B cell (primary cell): Measurements from ENCODE around the gene MED23. TPM values are rescaled to one million over a fixed set of nuclear protein-coding genes. Genes with fewer than 3 reads are reported as not detected.

Experiments used
- ATAC-seq: fragments of 200-7000 bp; cut with Tn5 transposase; one replicate; pipeline ENCODE4 v1.10.0; 2021; ENCODE audit warnings: low read depth, mild to moderate bottlenecking, moderate number of reproducible peaks, moderate library complexity
- CTCF ChIA-PET: fragments of 350-600 bp; sonication (Branson Sonifier 250); formaldehyde crosslinking; loops from one replicate; lab custom pipeline; 2021; ENCODE audit warnings: antibody characterized with exemption, inconsistent platforms; lab: Charles Lee
- POLR2A ChIA-PET: fragments of 350-600 bp; sonication (Branson Sonifier 250); formaldehyde crosslinking; loops from one replicate; lab custom pipeline; 2021; ENCODE audit warnings: antibody characterized with exemption; lab: Charles Lee
- DNase-seq: peaks from one replicate; pipeline ENCODE4 v3.0.0; 2013
- H2AFZ ChIP-seq: 2 replicates; pipeline ENCODE4 v1.6.1; 2012; ENCODE audit warnings: mild to moderate bottlenecking, low read depth, low read length; ENCODE audit not compliant: insufficient read depth, poor library complexity, severe bottlenecking
- H3K27ac ChIP-seq, 2 donors: 1 replicate in 1 of 2; 2 replicates in 1 of 2; pipeline ENCODE4 v1.5.1; 2012 to 2013; ENCODE audit warnings: low read length in 2 of 2, mild to moderate bottlenecking in 2 of 2, moderate library complexity in 1 of 2
- H3K27me3 ChIP-seq, 4 experiments: fragments of 200-600 bp in 1 of 4; sonication (generic) in 1 of 4; replicated peaks in 1 of 4; 1 replicate in 2 of 4; 2 replicates in 2 of 4; pipeline versions ENCODE4 v1.6.1 to v1.7.0; 2013 to 2016; ENCODE audit warnings: low read length in 3 of 4, mild to moderate bottlenecking in 2 of 4, mixed read lengths in 1 of 4, moderate library complexity in 1 of 4; ENCODE audit not compliant: insufficient read depth in 4 of 4, control insufficient read depth in 3 of 4; ENCODE audit errors: control extremely low read depth in 1 of 4
- H3K36me3 ChIP-seq, 2 experiments: replicated peaks in 1 of 2; 1 replicate in 1 of 2; 2 replicates in 1 of 2; pipeline versions ENCODE4 v1.6.1 to v1.7.1; 2013; ENCODE audit warnings: low read length in 1 of 2; ENCODE audit not compliant: insufficient read depth in 2 of 2, control insufficient read depth in 1 of 2; ENCODE audit errors: control extremely low read depth in 1 of 2, extremely low read depth in 1 of 2
- H3K4me1 ChIP-seq, 2 donors: fragments of 200-600 bp in 1 of 2; sonication (generic) in 1 of 2; 1 replicate in 1 of 2; 2 replicates in 1 of 2; pipeline versions ENCODE4 v1.5.1 to v1.6.1; 2013 to 2017; ENCODE audit warnings: low read length in 2 of 2; ENCODE audit not compliant: control insufficient read depth in 2 of 2, insufficient read depth in 2 of 2
- H3K4me2 ChIP-seq: replicated peaks from 2 replicates; pipeline ENCODE3; 2012; ENCODE audit warnings: mild to moderate bottlenecking, low read depth, low read length; ENCODE audit not compliant: poor library complexity, severe bottlenecking
- H3K4me3 ChIP-seq, 5 experiments: fragments of 200-600 bp in 1 of 5; sonication (generic) in 1 of 5; 1 replicate in 3 of 5; 2 replicates in 2 of 5; pipeline versions ENCODE4 v1.5.1 to v1.7.0; 2011 to 2016; ENCODE audit warnings: low read length in 4 of 5, mild to moderate bottlenecking in 4 of 5, low read depth in 2 of 5, control low read depth in 1 of 5, moderate library complexity in 1 of 5; ENCODE audit not compliant: insufficient read depth in 1 of 5; ENCODE audit errors: control extremely low read depth in 1 of 5, extremely low read depth in 1 of 5
- H3K79me2 ChIP-seq: fragments of 200-600 bp; sonication (generic); one replicate; pipeline ENCODE4 v1.6.0; 2016; ENCODE audit warnings: low read length; ENCODE audit not compliant: control insufficient read depth, insufficient read depth
- H3K9ac ChIP-seq: fragments of 200-600 bp; sonication (generic); 2 replicates; pipeline ENCODE4 v1.6.1; 2017; ENCODE audit warnings: mild to moderate bottlenecking, low read length, moderate library complexity
- H3K9me3 ChIP-seq, 3 donors: one replicate each; pipeline versions ENCODE4 v1.6.1 to v1.7.1; 2013; ENCODE audit warnings: low read length in 2 of 3; ENCODE audit not compliant: control insufficient read depth in 2 of 3, insufficient read depth in 1 of 3; ENCODE audit errors: control extremely low read depth in 1 of 3
- H4K20me1 ChIP-seq: 2 replicates; pipeline ENCODE4 v1.6.0; 2012; ENCODE audit warnings: mild to moderate bottlenecking, low read length; ENCODE audit not compliant: insufficient read depth, control insufficient read depth, poor library complexity, severe bottlenecking
- H3K27ac Mint-ChIP-seq: one replicate; pipeline ENCODE4 v1.8.0; 2021; ENCODE audit warnings: mixed read lengths
- H3K27me3 Mint-ChIP-seq: one replicate; pipeline ENCODE4 v1.8.0; 2021; ENCODE audit warnings: mixed read lengths
- H3K4me1 Mint-ChIP-seq: one replicate; pipeline ENCODE4 v1.8.0; 2021; ENCODE audit warnings: mixed read lengths
- H3K4me3 Mint-ChIP-seq: one replicate; pipeline ENCODE4 v1.8.0; 2021; ENCODE audit warnings: mixed read lengths
- H3K9me3 Mint-ChIP-seq: one replicate; pipeline ENCODE4 v1.8.0; 2022; ENCODE audit warnings: mixed read lengths; ENCODE audit not compliant: insufficient read depth
- EZH2 ChIP-seq: IDR thresholded peaks from 2 replicates; pipeline ENCODE4 v1.6.1; 2012; ENCODE audit warnings: borderline replicate concordance, low read depth, mild to moderate bottlenecking, moderate library complexity, low read length; ENCODE audit not compliant: insufficient read depth, poor library complexity, severe bottlenecking
- WGBS: methylation state at CpG from one replicate; pipeline ENCODE4 v1.1.5; 2013; ENCODE audit warnings: missing lambda C conversion rate; ENCODE audit not compliant: insufficient coverage; 5-methylcytosine and 5-hydroxymethylcytosine counted together
- intact Hi-C: fragments of 100-400 bp; cut with micrococcal nuclease; formaldehyde crosslinking; loops from one replicate; pipeline ENCODE4 v1.10.0; 2022
- polyA plus RNA-seq: library from polyadenylated mRNA; depleted of rRNA; stranded (reverse); fragments of >200 nt; gene quantifications from 2 replicates; pipeline ENCODE4 v1.2.3, GENCODE V29; 2012
- total RNA-seq, 2 donors: library from RNA; stranded (reverse); fragments of 120-200 nt in 1 of 2; gene quantifications; 1 replicate in 1 of 2; 2 replicates in 1 of 2; pipeline versions ENCODE4 v1.2.3 to v1.2.4, GENCODE V29; 2013 to 2022
- TF ChIP-seq, protein P1 (sequence below): fragments of 200-600 bp; IDR thresholded peaks from one replicate; pipeline ENCODE4 v1.8.0; 2022; ENCODE audit warnings: antibody characterized with exemption, mild to moderate bottlenecking

MED23 gene
- total and polyA plus RNA-seq, 2 donors (not counting 1 experiment from before 2014, with no cell fraction given) = 22.7 to 57.1 TPM

DNA sequence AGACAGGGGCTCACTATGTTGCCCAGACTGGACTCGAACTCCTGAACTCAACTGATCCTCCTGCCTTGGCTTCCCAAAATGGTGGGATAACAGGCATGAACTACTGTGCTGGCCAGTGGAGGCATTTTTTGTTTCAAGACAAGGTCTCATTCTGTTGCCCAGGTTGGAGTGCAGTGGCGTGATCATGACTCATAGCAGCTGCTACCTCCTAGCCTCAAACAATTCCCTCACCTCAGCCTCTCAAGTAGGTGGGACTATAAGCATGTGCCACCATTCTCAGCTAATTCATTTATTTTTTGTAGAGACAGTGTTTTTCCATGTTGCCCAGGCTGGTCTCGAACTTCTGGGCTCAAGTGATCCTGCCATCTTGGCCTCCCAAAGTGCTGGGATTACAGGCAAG is 26.3 kb upstream of the MED23 start:
- Histone ChIP-seq H3K4me3 (no peak overlapping the region), H3K36me3 (no peaks in the 10 kb centered on the region), H3K4me1 (peaks cover 0 to 5% of the 10 kb centered on the region in 2 donors), H3K9ac (no peak overlapping the region), H3K9me3 (no peaks in the 10 kb centered on the region), H3K4me2 (peak overlapping the region; percentile 11), H3K79me2 (no peaks in the 10 kb centered on the region), H3K27me3 (peaks cover 0 to under 1% (median 0%) of the 10 kb centered on the region in 4 experiments), H2AFZ (no peak overlapping the region), H3K27ac (no peak overlapping the region), H4K20me1 (no peaks in the 10 kb centered on the region)
- intact Hi-C loops = no loop called here
- DNase-seq (no peak), ATAC-seq (no peak)
- Mint-ChIP-seq H3K9me3 (no peaks in the 10 kb centered on the region), H3K27me3 (peaks cover 4% of the 10 kb centered on the region), H3K27ac (no peak overlapping the region), H3K4me3 (no peak overlapping the region), H3K4me1 (peaks cover 6% of the 10 kb centered on the region)
- ChIA-PET CTCF (interaction anchor here (2.2 kb wide), 1 partner anchor 26 kb away, joined by 5 read pairs; the partner anchor contains the start of gene MED23), POLR2A (no interaction called here)
- 82% methylated on average over 2 of the region's 3 CpGs for WGBS
- TF ChIP-seq, protein P1, sequence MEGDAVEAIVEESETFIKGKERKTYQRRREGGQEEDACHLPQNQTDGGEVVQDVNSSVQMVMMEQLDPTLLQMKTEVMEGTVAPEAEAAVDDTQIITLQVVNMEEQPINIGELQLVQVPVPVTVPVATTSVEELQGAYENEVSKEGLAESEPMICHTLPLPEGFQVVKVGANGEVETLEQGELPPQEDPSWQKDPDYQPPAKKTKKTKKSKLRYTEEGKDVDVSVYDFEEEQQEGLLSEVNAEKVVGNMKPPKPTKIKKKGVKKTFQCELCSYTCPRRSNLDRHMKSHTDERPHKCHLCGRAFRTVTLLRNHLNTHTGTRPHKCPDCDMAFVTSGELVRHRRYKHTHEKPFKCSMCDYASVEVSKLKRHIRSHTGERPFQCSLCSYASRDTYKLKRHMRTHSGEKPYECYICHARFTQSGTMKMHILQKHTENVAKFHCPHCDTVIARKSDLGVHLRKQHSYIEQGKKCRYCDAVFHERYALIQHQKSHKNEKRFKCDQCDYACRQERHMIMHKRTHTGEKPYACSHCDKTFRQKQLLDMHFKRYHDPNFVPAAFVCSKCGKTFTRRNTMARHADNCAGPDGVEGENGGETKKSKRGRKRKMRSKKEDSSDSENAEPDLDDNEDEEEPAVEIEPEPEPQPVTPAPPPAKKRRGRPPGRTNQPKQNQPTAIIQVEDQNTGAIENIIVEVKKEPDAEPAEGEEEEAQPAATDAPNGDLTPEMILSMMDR = no peak
- no peak for TF ChIP-seq EZH2

DNA sequence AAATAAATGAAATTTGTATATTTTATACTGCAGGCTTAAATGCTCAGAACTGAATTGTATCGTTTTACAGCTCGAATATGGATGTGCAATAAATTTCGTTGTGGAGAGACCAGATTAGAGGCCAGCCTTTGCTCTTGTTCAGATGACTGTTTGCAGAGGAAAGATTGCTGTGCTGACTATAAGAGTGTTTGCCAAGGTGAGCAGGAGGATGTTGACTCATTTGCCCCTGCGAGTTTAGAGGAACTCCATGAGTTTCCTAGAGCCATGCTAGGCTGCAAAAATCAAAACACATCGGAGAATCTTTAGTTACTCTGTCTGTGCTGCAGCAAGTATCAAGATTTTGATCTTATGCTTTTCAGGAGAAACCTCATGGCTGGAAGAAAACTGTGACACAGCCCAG is 24.4 kb upstream of the MED23 start:
- Mint-ChIP-seq H3K4me3 (no peak overlapping the region), H3K27me3 (peaks cover 9% of the 10 kb centered on the region), H3K27ac (no peak overlapping the region), H3K4me1 (peaks cover 4% of the 10 kb centered on the region), H3K9me3 (no peaks in the 10 kb centered on the region)
- H3K36me3 ChIP-seq = no peaks in the 10 kb centered on the region
- WGBS = 95% methylated on average over 5 of the region's 5 CpGs
- DNase-seq (no peak), ATAC-seq (no peak)
- H3K9ac ChIP-seq = no peak overlapping the region
- H3K79me2 ChIP-seq = no peaks in the 10 kb centered on the region
- H3K4me1 ChIP-seq = peaks cover 0 to 5% of the 10 kb centered on the region in 2 donors
- POLR2A ChIA-PET = no interaction called here
- CTCF ChIA-PET = no interaction called here
- no peaks in the 10 kb centered on the region for H3K9me3 ChIP-seq
- no peak overlapping the region for H2AFZ ChIP-seq
- H3K27me3 ChIP-seq = peaks cover 0 to 5% (median 0%) of the 10 kb centered on the region in 4 experiments
- no peak overlapping the region for H3K4me3 ChIP-seq
- TF ChIP-seq EZH2 = no peak
- TF ChIP-seq, protein P1 = no peak
- intact Hi-C loops = no loop called here
- no peak overlapping the region for H3K4me2 ChIP-seq
- H4K20me1 ChIP-seq = no peaks in the 10 kb centered on the region
- H3K27ac ChIP-seq = no peak overlapping the region
